Liver (tissue), 9 donors: ENCODE data around the gene RERE. TPM values are rescaled to one million over a fixed set of nuclear protein-coding genes. Genes with fewer than 3 reads are reported as not detected.

ENCODE experiments used
- DNase-seq: peaks from one replicate; pipeline ENCODE4 v3.0.0-alpha.2; 2017; ENCODE audit warnings: low spot score
- H3K27ac ChIP-seq, 2 donors: one replicate each; pipeline ENCODE4 v1.7.0; 2013; ENCODE audit warnings: inconsistent platforms in 2 of 2, low read length in 2 of 2, control low read depth in 1 of 2, low read depth in 1 of 2, mild to moderate bottlenecking in 1 of 2
- H3K27me3 ChIP-seq, 4 donors: one replicate each; pipeline versions ENCODE4 v1.6.1 to v1.7.0; 2013; ENCODE audit warnings: low read length in 3 of 4, inconsistent platforms in 1 of 4, mild to moderate bottlenecking in 1 of 4, moderate library complexity in 1 of 4; ENCODE audit not compliant: control insufficient read depth in 4 of 4, insufficient read depth in 4 of 4
- H3K36me3 ChIP-seq, 4 donors: one replicate each; pipeline versions ENCODE4 v1.6.1 to v1.7.0; 2013; ENCODE audit warnings: low read length in 3 of 4, mild to moderate bottlenecking in 3 of 4, low read depth in 1 of 4, moderate library complexity in 1 of 4; ENCODE audit not compliant: control insufficient read depth in 4 of 4, insufficient read depth in 3 of 4
- H3K4me1 ChIP-seq, 4 donors: one replicate each; pipeline versions ENCODE4 v1.6.1 to v1.7.0; 2013; ENCODE audit warnings: low read length in 3 of 4, mild to moderate bottlenecking in 3 of 4, moderate library complexity in 1 of 4; ENCODE audit not compliant: control insufficient read depth in 4 of 4, insufficient read depth in 4 of 4
- H3K4me3 ChIP-seq, 3 donors: one replicate each; pipeline versions ENCODE4 v1.6.1 to v1.7.0; 2013; ENCODE audit warnings: low read length in 3 of 3, control low read depth in 1 of 3, low read depth in 1 of 3, mild to moderate bottlenecking in 1 of 3
- H3K9ac ChIP-seq, 2 donors: one replicate each; pipeline ENCODE4 v1.7.0; 2013; ENCODE audit warnings: low read length in 2 of 2, mild to moderate bottlenecking in 2 of 2, moderate library complexity in 2 of 2, control low read depth in 1 of 2, low read depth in 1 of 2
- H3K9me3 ChIP-seq, 4 donors: one replicate each; pipeline versions ENCODE4 v1.6.1 to v1.7.0; 2013; ENCODE audit warnings: low read length in 3 of 4; ENCODE audit not compliant: control insufficient read depth in 4 of 4
- ATF3 ChIP-seq: IDR thresholded peaks from 2 replicates; pipeline ENCODE4 v1.6.1; 2016; ENCODE audit warnings: antibody characterized with exemption
- CTCF ChIP-seq: fragments of 150-350 bp; IDR thresholded peaks from 2 replicates; pipeline ENCODE4 v1.5.1; 2017; ENCODE audit warnings: improper control_type of control experiment, low read depth, low read length; ENCODE audit not compliant: missing input control
- EGR1 ChIP-seq, 2 donors: IDR thresholded peaks; 2 replicates each; pipeline ENCODE4 v1.6.1; 2016 to 2018; ENCODE audit warnings: antibody characterized with exemption in 2 of 2, low read depth in 2 of 2
- FOXA1 ChIP-seq: IDR thresholded peaks from 2 replicates; pipeline ENCODE4 v1.6.1; 2016; ENCODE audit warnings: antibody characterized with exemption
- FOXA2 ChIP-seq: IDR thresholded peaks from 2 replicates; pipeline ENCODE4 v1.6.1; 2016; ENCODE audit warnings: antibody characterized with exemption
- GABPA ChIP-seq, 2 donors: IDR thresholded peaks in 1 of 2; conservative IDR thresholded peaks in 1 of 2; 2 replicates each; pipeline ENCODE4 v1.6.1; 2016; ENCODE audit warnings: antibody characterized with exemption in 2 of 2, mild to moderate bottlenecking in 1 of 2, moderate library complexity in 1 of 2
- HNF4A ChIP-seq, 2 donors: conservative IDR thresholded peaks; 2 replicates each; pipeline ENCODE4 v1.6.1; 2016; ENCODE audit warnings: antibody characterized with exemption in 2 of 2, mild to moderate bottlenecking in 2 of 2
- HNF4G ChIP-seq: IDR thresholded peaks from 2 replicates; pipeline ENCODE4 v1.6.1; 2016; ENCODE audit warnings: antibody characterized with exemption
- JUND ChIP-seq, 2 donors: IDR thresholded peaks; 2 replicates each; pipeline ENCODE4 v1.6.1; 2016; ENCODE audit warnings: antibody characterized with exemption in 2 of 2
- MAX ChIP-seq: IDR thresholded peaks from 2 replicates; pipeline ENCODE4 v1.6.1; 2016; ENCODE audit warnings: antibody characterized with exemption
- NR2F2 ChIP-seq: IDR thresholded peaks from 2 replicates; pipeline ENCODE4 v1.6.1; 2016; ENCODE audit warnings: antibody characterized with exemption
- RAD21 ChIP-seq, 2 donors: IDR thresholded peaks; 2 replicates each; pipeline ENCODE4 v1.6.1; 2016; ENCODE audit warnings: antibody characterized with exemption in 2 of 2, mild to moderate bottlenecking in 2 of 2
- REST ChIP-seq: IDR thresholded peaks from 2 replicates; pipeline ENCODE4 v1.6.1; 2016; ENCODE audit warnings: antibody characterized with exemption, mild to moderate bottlenecking
- RXRA ChIP-seq, 2 donors: IDR thresholded peaks; 2 replicates each; pipeline ENCODE4 v1.6.1; 2017 to 2018; ENCODE audit warnings: antibody characterized with exemption in 2 of 2, mild to moderate bottlenecking in 1 of 2
- SP1 ChIP-seq: IDR thresholded peaks from 2 replicates; pipeline ENCODE4 v1.6.1; 2018; ENCODE audit warnings: antibody characterized with exemption, mild to moderate bottlenecking
- TAF1 ChIP-seq: conservative IDR thresholded peaks from 2 replicates; pipeline ENCODE4 v1.6.1; 2016; ENCODE audit warnings: antibody characterized with exemption, mild to moderate bottlenecking
- YY1 ChIP-seq: IDR thresholded peaks from 2 replicates; pipeline ENCODE4 v1.6.1; 2016; ENCODE audit warnings: antibody characterized with exemption, mild to moderate bottlenecking
- WGBS: extraction: QIAGEN DNeasy Blood & Tissue Kit; methylation state at CpG from one replicate; pipeline ENCODE4 v1.1.7; 2013; 5-methylcytosine and 5-hydroxymethylcytosine counted together
- polyA plus RNA-seq, 2 donors: library from polyadenylated mRNA; stranded (reverse) in 1 of 2; unstranded in 1 of 2; fragments of 200-250 nt in 1 of 2; fragments of >200 nt in 1 of 2; fragmentation: Nextera tagmentation in 1 of 2; extraction: Ambion mirVana in 1 of 2; gene quantifications; one replicate each; pipeline versions ENCODE4 v1.2.1 to v1.2.3, GENCODE V29; 2013 to 2015
- total RNA-seq, 2 donors: library from RNA; depleted of rRNA; stranded (reverse); fragments of >200 nt; gene quantifications; one replicate each; pipeline ENCODE4 v1.2.3, GENCODE V29; 2014
- donor health status: healthy.
- donor health status: healthy.
- donor health status: healthy.
- donor health status: healthy.
- donor health status: healthy.

RERE gene
- total and polyA plus RNA-seq, 4 donors: 9.8 to 49.1 (median 24.8) TPM

GRCh38 chr1:8628606-8629005, 188.8 kb downstream of the RERE start:
- peak overlapping the region; percentile 36 to 64 for H3K27ac ChIP-seq
- peaks cover 14 to 50% (median 43%) of the 10 kb centered on the region in 4 donors for H3K4me1 ChIP-seq
- 31% methylated on average over 2 of the region's 2 CpGs for WGBS
- H3K36me3 ChIP-seq: peaks cover 0 to 2% (median 0%) of the 10 kb centered on the region in 4 donors
- no peak for DNase-seq
- no peaks in the 10 kb centered on the region for H3K9me3 ChIP-seq
- TF ChIP-seq YY1: no peak
- TF ChIP-seq RAD21 (IDR thresholded peaks at IDR 0.05): no peak
- no peak for TF ChIP-seq ATF3
- TF ChIP-seq TAF1: no peak
- no peak for TF ChIP-seq MAX
- no peak for TF ChIP-seq JUND (IDR thresholded peaks at IDR 0.05)
- TF ChIP-seq SP1: no peak
- TF ChIP-seq NR2F2: no peak
- no peak for TF ChIP-seq EGR1 (IDR thresholded peaks at IDR 0.05; ENCODE audit: low read depth in 2 of 2)
- TF ChIP-seq FOXA2: no peak
- no peak for TF ChIP-seq HNF4G
- H3K9ac ChIP-seq: no peak overlapping the region
- no peak overlapping the region for H3K4me3 ChIP-seq
- no peaks in the 10 kb centered on the region for H3K27me3 ChIP-seq

- no peaks in the 10 kb centered on the region for H3K9me3 ChIP-seq
Measured at GRCh38 chr1:8627728-8628127, 189.7 kb downstream of the RERE start.

GRCh38 chr1:8625981-8626898, 191.2 kb downstream of the RERE start:
- Histone ChIP-seq H3K4me1 (peaks cover 17 to 67% (median 45%) of the 10 kb centered on the region in 4 donors), H3K27me3 (no peaks in the 10 kb centered on the region), H3K27ac (peak overlapping the region; percentile 57 to 62), H3K36me3 (no peaks in the 10 kb centered on the region), H3K4me3 (no peak overlapping the region), H3K9me3 (no peaks in the 10 kb centered on the region), H3K9ac (peak overlapping the region in 1 of 2 donors; percentile 11)
- WGBS: 37% methylated on average over 4 of the region's 4 CpGs
- DNase-seq: no peak
- TF ChIP-seq GABPA (IDR thresholded peaks at IDR 0.05 in 1 of 2, conservative IDR thresholded peaks at IDR 0.05 in 1 of 2): peak in 1 of 2 donors; percentile 39
- no peak for TF ChIP-seq EGR1 (IDR thresholded peaks at IDR 0.05; ENCODE audit: low read depth in 2 of 2)
- TF ChIP-seq ATF3: peak; percentile 10
- TF ChIP-seq YY1: peak; percentile 65
- no peak for TF ChIP-seq NR2F2
- TF ChIP-seq HNF4G: no peak
- TF ChIP-seq CTCF: no peak
- TF ChIP-seq REST: peak; percentile 17
- TF ChIP-seq MAX: peak; percentile 52
- peak; percentile 66 to 78 for TF ChIP-seq HNF4A (conservative IDR thresholded peaks at IDR 0.05)
- no peak for TF ChIP-seq TAF1
- peak; percentile 50 for TF ChIP-seq FOXA1
- peak; percentile 34 to 53 for TF ChIP-seq JUND (IDR thresholded peaks at IDR 0.05)
- peak; percentile 50 to 69 for TF ChIP-seq RXRA (IDR thresholded peaks at IDR 0.05)
- TF ChIP-seq SP1: peak; percentile 75
- no peak for TF ChIP-seq RAD21 (IDR thresholded peaks at IDR 0.05)

More at GRCh38 chr1:8627728-8628127, 189.7 kb downstream of the RERE start:
- TF ChIP-seq FOXA1 (no peak), EGR1 (IDR thresholded peaks at IDR 0.05; ENCODE audit: low read depth in 2 of 2) (no peak), HNF4G (no peak), HNF4A (conservative IDR thresholded peaks at IDR 0.05) (no peak), GABPA (IDR thresholded peaks at IDR 0.05 in 1 of 2, conservative IDR thresholded peaks at IDR 0.05 in 1 of 2) (no peak), JUND (IDR thresholded peaks at IDR 0.05) (no peak)
- Histone ChIP-seq H3K4me1 (peaks cover 17 to 56% (median 43%) of the 10 kb centered on the region in 4 donors), H3K27me3 (no peaks in the 10 kb centered on the region), H3K27ac (peak overlapping the region in 1 of 2 donors; percentile 23), H3K9ac (no peak overlapping the region), H3K4me3 (no peak overlapping the region), H3K36me3 (no peaks in the 10 kb centered on the region)
- 86% methylated on average over 5 of the region's 5 CpGs for WGBS
- no peak for DNase-seq
